HepG2 (cell line): ENCODE data around the gene CTSD. TPM values are rescaled to one million over a fixed set of nuclear protein-coding genes. Genes with fewer than 3 reads are reported as not detected.

Experiments used
- ATAC-seq: fragments of 200-7000 bp; cut with Tn5 transposase; 3 replicates; pipeline ENCODE4 v1.9.1; 2020; ENCODE audit warnings: mild to moderate bottlenecking, moderate library complexity
- BruUV-seq: library from RNA; stranded (reverse); fragments of 400-500 nt; replicated peaks from 2 replicates; lab custom pipeline; 2021; lab: Mats Ljungman, UMichigan
- CTCF ChIA-PET: fragments of 300-600 bp; formaldehyde crosslinking; extraction: SDS; loops from one replicate; lab custom pipeline; 2021; ENCODE audit warnings: low total read pairs, inconsistent platforms, low intra/inter-chr PET ratio; lab: Yijun Ruan, JAX
- POLR2A ChIA-PET: fragments of 350-600 bp; sonication (Branson Sonifier 250); formaldehyde crosslinking; loops from one replicate; lab custom pipeline; 2020; ENCODE audit warnings: antibody characterized with exemption, inconsistent platforms; lab: Yijun Ruan, JAX
- DNase-seq: peaks from one replicate; pipeline ENCODE4 v3.0.0-alpha.2; 2015; ENCODE audit warnings: low spot score
- FAIRE-seq: peaks from 3 replicates; lab custom pipeline; 2011; peaks lifted over from hg19 to GRCh38; lab: Jason Lieb, UNC
- H2AFZ ChIP-seq: one replicate; pipeline ENCODE4 v1.6.1; 2011; ENCODE audit warnings: low read length, inconsistent platforms
- H3K27ac ChIP-seq: fragments of 300-600 bp; 3 replicates; pipeline ENCODE4 v1.8.0; 2011; ENCODE audit warnings: mixed run types, mild to moderate bottlenecking, mixed read lengths, low read length, inconsistent platforms; ENCODE audit not compliant: insufficient read depth; ENCODE audit errors: extremely low read length
- H3K27me3 ChIP-seq, 2 experiments: fragments of 200-600 bp in 1 of 2; 2 replicates in 1 of 2; 3 replicates in 1 of 2; pipeline versions ENCODE4 v1.6.0 to v1.8.0; 2011; ENCODE audit warnings: low read length in 2 of 2, mild to moderate bottlenecking in 2 of 2, moderate library complexity in 2 of 2, inconsistent platforms in 1 of 2; ENCODE audit not compliant: insufficient read depth in 2 of 2, control insufficient read depth in 1 of 2
- H3K36me3 ChIP-seq, 2 experiments: fragments of 200-600 bp in 1 of 2; replicated peaks in 1 of 2; 2 replicates in 1 of 2; 3 replicates in 1 of 2; pipeline versions ENCODE4 v1.5.1 to v1.8.0; 2011; ENCODE audit warnings: low read length in 2 of 2, inconsistent platforms in 1 of 2; ENCODE audit not compliant: insufficient read depth in 2 of 2, control insufficient read depth in 1 of 2
- H3K4me1 ChIP-seq: 2 replicates; pipeline ENCODE4 v1.5.1; 2012; ENCODE audit warnings: low read length, inconsistent platforms; ENCODE audit not compliant: insufficient read depth
- H3K4me2 ChIP-seq: 2 replicates; pipeline ENCODE4 v1.6.0; 2011; ENCODE audit warnings: low read depth, low read length, inconsistent platforms
- H3K4me3 ChIP-seq, 3 experiments: fragments of 200-600 bp in 1 of 3; sonication (generic), shearing (Covaris generic) in 1 of 3; replicated peaks in 1 of 3; 2 replicates each; pipeline ENCODE4 v1.5.1; 2011 to 2016; ENCODE audit warnings: low read length in 3 of 3, inconsistent platforms in 2 of 3, low read depth in 2 of 3, mild to moderate bottlenecking in 2 of 3, control low read depth in 1 of 3, mixed read lengths in 1 of 3; ENCODE audit not compliant: insufficient read depth in 1 of 3
- H3K79me2 ChIP-seq: one replicate; pipeline ENCODE4 v1.6.1; 2011; ENCODE audit warnings: low read length, inconsistent platforms; ENCODE audit not compliant: insufficient read depth
- H3K9ac ChIP-seq: 2 replicates; pipeline ENCODE4 v1.6.0; 2011; ENCODE audit warnings: mild to moderate bottlenecking, low read depth, low read length, inconsistent platforms; ENCODE audit not compliant: insufficient read depth
- H3K9me3 ChIP-seq: 2 replicates; pipeline ENCODE4 v1.5.1; 2012; ENCODE audit warnings: mild to moderate bottlenecking, low read length
- H4K20me1 ChIP-seq: 2 replicates; pipeline ENCODE4 v1.6.0; 2011; ENCODE audit warnings: inconsistent platforms, mild to moderate bottlenecking, low read length, moderate library complexity; ENCODE audit not compliant: insufficient read depth
- HOXA9 ChIP-seq: sonication (generic); formaldehyde crosslinking; IDR thresholded peaks from 2 replicates; pipeline ENCODE4 v1.8.1; 2022; ENCODE audit warnings: missing genetic modification reagents, mild to moderate bottlenecking, moderate library complexity, borderline replicate concordance
- MAFK ChIP-seq, 2 experiments: IDR thresholded peaks in 1 of 2; conservative IDR thresholded peaks in 1 of 2; 2 replicates each; pipeline ENCODE4 v1.6.1; 2011; ENCODE audit warnings: improper control_type of control experiment in 2 of 2, low read length in 2 of 2
- NBN ChIP-seq: fragments of 450-650 bp; conservative IDR thresholded peaks from 2 replicates; pipeline ENCODE4 v1.6.1; 2017
- PAF1 ChIP-seq: IDR thresholded peaks from 2 replicates; pipeline ENCODE4 v1.6.1; 2016; ENCODE audit warnings: missing genetic modification reagents, missing compliant biosample characterization
- ZFP1 ChIP-seq: IDR thresholded peaks from 2 replicates; pipeline ENCODE4 v1.6.1; 2016
- WGBS: methylation state at CpG from one replicate; pipeline ENCODE4 v1.1.6; 2017; ENCODE audit warnings: low lambda C conversion rate; 5-methylcytosine and 5-hydroxymethylcytosine counted together
- in situ Hi-C: cut with HindIII; loops from 2 replicates; pipeline ENCODE4 v1.10.0; 2017; ENCODE audit warnings: low pct_unique_long_range_greater_than_20kb; ENCODE audit not compliant: extremely low pct_ligation_motif_present
- intact Hi-C: fragments of 100-400 bp; cut with micrococcal nuclease; formaldehyde crosslinking; loops from one replicate; pipeline ENCODE4 v1.10.0; 2022; ENCODE audit not compliant: unreplicated experiment
- polyA plus RNA-seq, 8 experiments: library from polyadenylated mRNA; depleted of rRNA in 3 of 8; stranded (reverse) in 7 of 8; unstranded in 1 of 8; fragments of >200 nt; fragmentation: Illumina TruSeq in 4 of 8; extraction: Trizol in 4 of 8; gene quantifications; 2 replicates each; pipeline versions ENCODE4 v1.2.1 to v1.2.3, GENCODE V29; 2011 to 2016; ENCODE audit warnings: low read depth in 4 of 8, missing spikeins in 1 of 8, mixed read lengths in 1 of 8; ENCODE audit not compliant: insufficient read depth in 1 of 8
- total RNA-seq, 5 experiments: library from RNA; depleted of rRNA; stranded (reverse); fragments of >200 nt; fragmentation: Illumina TruSeq; extraction: Trizol; gene quantifications; 2 replicates each; pipeline ENCODE4 v1.2.3, GENCODE V29; 2016; ENCODE audit warnings: low read depth in 1 of 5
- TF ChIP-seq, protein P1 (sequence below): fragments of 450-650 bp; IDR thresholded peaks from 2 replicates; pipeline ENCODE4 v1.6.1; 2016
- TF ChIP-seq, protein P2 (sequence below): IDR thresholded peaks from 2 replicates; pipeline ENCODE4 v1.6.1; 2016; ENCODE audit warnings: mild to moderate bottlenecking
- TF ChIP-seq, protein P3 (sequence below): sonication (generic); formaldehyde crosslinking; IDR thresholded peaks from 2 replicates; pipeline ENCODE4 v1.8.0; 2022; ENCODE audit warnings: mild to moderate bottlenecking, missing genetic modification reagents, moderate library complexity
- TF ChIP-seq, protein P4 (sequence below): sonication (generic); formaldehyde crosslinking; IDR thresholded peaks from 2 replicates; pipeline ENCODE4 v1.5.0; 2020; ENCODE audit warnings: mild to moderate bottlenecking, missing genetic modification reagents, borderline replicate concordance

CTSD gene
- total and polyA plus RNA-seq, 2 of the 13 experiments (the other 11 are each of a cell fraction or from before 2014, with no cell fraction given): 143 to 230 TPM

DNA sequence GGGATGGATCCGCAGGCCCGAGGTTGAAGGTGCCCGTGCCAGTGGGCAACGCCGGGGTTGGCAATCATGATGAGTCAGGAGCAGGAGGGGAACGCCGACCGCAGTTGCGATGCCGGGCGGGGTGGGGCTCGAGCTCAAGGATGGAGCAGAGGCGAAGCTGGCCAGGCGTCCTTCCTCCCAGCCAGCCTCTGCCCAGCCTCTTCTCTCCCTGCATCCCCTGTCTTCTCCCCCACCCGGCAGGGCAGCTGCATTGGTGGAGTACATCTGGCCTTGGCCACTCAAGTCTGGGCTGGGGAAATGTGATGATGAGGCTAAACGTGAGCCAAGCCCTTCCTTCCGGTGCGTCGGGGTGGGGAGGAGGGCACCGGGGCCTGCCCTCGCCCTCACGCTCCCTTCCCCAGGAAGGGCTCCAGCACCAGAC is 17.2 kb downstream of the CTSD start:
- ATAC-seq (no peak), DNase-seq (no peak), FAIRE-seq (no peak)
- BruUV-seq: no TSS peak
- no peaks in the 10 kb centered on the region for H3K36me3 ChIP-seq
- in situ Hi-C loops: no loop called here
- peaks cover 20% of the 10 kb centered on the region; the same call in 1 of the 2 replicates for H3K4me1 ChIP-seq
- no peak overlapping the region for H2AFZ ChIP-seq
- intact Hi-C loops: no loop called here
- no peak overlapping the region for H3K27ac ChIP-seq
- ChIA-PET POLR2A (no interaction called here), CTCF (no interaction called here)
- 0 out of 4 replicates have a peak, but pooled peaks have one; percentile 27 to 37 for TF ChIP-seq MAFK (conservative IDR thresholded peaks at IDR 0.05 in 1 of 2, IDR thresholded peaks at IDR 0.05 in 1 of 2; ENCODE audit: low read length in 2 of 2)
- TF ChIP-seq PAF1 (CRISPR knock-in tag): no peak
- TF ChIP-seq ZFP1 (CRISPR knock-in tag): no peak
- H3K79me2 ChIP-seq: no peaks in the 10 kb centered on the region
- H4K20me1 ChIP-seq: no peaks in the 10 kb centered on the region; the same call in 1 of the 2 replicates
- H3K9ac ChIP-seq: no peak overlapping the region
- H3K9me3 ChIP-seq: no peaks in the 10 kb centered on the region
- no peak overlapping the region for H3K4me3 ChIP-seq
- H3K4me2 ChIP-seq: no peak overlapping the region
- H3K27me3 ChIP-seq: peaks cover 3 to 11% of the 10 kb centered on the region in 2 experiments; a peak in 3 of 5 replicates
- 72% methylated on average over 13 of the region's 22 CpGs for WGBS

DNA sequence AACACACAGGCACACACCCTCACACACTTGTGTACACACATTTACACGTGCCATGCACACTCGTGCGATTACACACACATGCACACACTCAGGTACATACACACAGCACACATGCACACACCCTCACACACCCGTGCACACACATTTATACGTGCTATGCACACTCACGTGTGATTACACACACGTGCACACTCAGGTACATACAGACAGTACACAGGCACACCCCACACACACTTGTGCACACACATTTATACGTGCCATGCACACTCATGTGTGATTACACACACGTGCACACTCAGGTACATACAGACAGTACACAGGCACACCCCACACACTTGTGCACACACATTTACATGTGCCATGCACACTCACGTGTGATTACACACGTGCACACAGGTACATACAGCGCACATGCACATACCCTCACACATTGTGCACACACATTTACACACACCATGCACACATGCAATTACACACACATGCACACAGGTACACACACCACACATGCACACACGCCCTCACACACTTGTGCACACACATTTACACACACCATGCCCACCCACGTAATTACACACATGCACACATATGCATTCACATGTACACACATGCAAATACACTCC is 17.9 kb downstream of the CTSD start:
- Histone ChIP-seq H3K27ac (no peak overlapping the region), H3K9me3 (no peaks in the 10 kb centered on the region), H2AFZ (no peak overlapping the region), H3K9ac (no peak overlapping the region), H3K36me3 (no peaks in the 10 kb centered on the region), H3K27me3 (peaks cover 3 to 16% of the 10 kb centered on the region in 2 experiments; a peak in 3 of 5 replicates), H3K4me1 (peaks cover 13% of the 10 kb centered on the region; the same call in 1 of the 2 replicates), H3K79me2 (no peaks in the 10 kb centered on the region), H4K20me1 (no peaks in the 10 kb centered on the region), H3K4me3 (no peak overlapping the region), H3K4me2 (no peak overlapping the region)
- no peak for FAIRE-seq
- WGBS: 68% methylated on average over 14 of the region's 14 CpGs
- CTCF ChIA-PET: no interaction called here
- intact Hi-C loops: no loop called here
- no peak for DNase-seq
- in situ Hi-C loops: no loop called here
- BruUV-seq: no TSS peak
- POLR2A ChIA-PET: interaction anchor here (1.1 kb wide), 1 partner anchor 17 kb away, joined by 3 read pairs; no protein-coding TSS in a partner anchor
- ATAC-seq: no peak
- TF ChIP-seq, protein P1, sequence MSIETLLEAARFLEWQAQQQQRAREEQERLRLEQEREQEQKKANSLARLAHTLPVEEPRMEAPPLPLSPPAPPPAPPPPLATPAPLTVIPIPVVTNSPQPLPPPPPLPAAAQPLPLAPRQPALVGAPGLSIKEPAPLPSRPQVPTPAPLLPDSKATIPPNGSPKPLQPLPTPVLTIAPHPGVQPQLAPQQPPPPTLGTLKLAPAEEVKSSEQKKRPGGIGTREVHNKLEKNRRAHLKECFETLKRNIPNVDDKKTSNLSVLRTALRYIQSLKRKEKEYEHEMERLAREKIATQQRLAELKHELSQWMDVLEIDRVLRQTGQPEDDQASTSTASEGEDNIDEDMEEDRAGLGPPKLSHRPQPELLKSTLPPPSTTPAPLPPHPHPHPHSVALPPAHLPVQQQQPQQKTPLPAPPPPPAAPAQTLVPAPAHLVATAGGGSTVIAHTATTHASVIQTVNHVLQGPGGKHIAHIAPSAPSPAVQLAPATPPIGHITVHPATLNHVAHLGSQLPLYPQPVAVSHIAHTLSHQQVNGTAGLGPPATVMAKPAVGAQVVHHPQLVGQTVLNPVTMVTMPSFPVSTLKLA: peak; percentile 89
- TF ChIP-seq, protein P2, sequence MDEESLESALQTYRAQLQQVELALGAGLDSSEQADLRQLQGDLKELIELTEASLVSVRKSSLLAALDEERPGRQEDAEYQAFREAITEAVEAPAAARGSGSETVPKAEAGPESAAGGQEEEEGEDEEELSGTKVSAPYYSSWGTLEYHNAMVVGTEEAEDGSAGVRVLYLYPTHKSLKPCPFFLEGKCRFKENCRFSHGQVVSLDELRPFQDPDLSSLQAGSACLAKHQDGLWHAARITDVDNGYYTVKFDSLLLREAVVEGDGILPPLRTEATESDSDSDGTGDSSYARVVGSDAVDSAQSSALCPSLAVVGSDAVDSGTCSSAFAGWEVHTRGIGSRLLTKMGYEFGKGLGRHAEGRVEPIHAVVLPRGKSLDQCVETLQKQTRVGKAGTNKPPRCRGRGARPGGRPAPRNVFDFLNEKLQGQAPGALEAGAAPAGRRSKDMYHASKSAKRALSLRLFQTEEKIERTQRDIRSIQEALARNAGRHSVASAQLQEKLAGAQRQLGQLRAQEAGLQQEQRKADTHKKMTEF: no peak
- TF ChIP-seq, protein P3, sequence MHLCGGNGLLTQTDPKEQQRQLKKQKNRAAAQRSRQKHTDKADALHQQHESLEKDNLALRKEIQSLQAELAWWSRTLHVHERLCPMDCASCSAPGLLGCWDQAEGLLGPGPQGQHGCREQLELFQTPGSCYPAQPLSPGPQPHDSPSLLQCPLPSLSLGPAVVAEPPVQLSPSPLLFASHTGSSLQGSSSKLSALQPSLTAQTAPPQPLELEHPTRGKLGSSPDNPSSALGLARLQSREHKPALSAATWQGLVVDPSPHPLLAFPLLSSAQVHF (CRISPR knock-in tag): no peak
- TF ChIP-seq, protein P4, sequence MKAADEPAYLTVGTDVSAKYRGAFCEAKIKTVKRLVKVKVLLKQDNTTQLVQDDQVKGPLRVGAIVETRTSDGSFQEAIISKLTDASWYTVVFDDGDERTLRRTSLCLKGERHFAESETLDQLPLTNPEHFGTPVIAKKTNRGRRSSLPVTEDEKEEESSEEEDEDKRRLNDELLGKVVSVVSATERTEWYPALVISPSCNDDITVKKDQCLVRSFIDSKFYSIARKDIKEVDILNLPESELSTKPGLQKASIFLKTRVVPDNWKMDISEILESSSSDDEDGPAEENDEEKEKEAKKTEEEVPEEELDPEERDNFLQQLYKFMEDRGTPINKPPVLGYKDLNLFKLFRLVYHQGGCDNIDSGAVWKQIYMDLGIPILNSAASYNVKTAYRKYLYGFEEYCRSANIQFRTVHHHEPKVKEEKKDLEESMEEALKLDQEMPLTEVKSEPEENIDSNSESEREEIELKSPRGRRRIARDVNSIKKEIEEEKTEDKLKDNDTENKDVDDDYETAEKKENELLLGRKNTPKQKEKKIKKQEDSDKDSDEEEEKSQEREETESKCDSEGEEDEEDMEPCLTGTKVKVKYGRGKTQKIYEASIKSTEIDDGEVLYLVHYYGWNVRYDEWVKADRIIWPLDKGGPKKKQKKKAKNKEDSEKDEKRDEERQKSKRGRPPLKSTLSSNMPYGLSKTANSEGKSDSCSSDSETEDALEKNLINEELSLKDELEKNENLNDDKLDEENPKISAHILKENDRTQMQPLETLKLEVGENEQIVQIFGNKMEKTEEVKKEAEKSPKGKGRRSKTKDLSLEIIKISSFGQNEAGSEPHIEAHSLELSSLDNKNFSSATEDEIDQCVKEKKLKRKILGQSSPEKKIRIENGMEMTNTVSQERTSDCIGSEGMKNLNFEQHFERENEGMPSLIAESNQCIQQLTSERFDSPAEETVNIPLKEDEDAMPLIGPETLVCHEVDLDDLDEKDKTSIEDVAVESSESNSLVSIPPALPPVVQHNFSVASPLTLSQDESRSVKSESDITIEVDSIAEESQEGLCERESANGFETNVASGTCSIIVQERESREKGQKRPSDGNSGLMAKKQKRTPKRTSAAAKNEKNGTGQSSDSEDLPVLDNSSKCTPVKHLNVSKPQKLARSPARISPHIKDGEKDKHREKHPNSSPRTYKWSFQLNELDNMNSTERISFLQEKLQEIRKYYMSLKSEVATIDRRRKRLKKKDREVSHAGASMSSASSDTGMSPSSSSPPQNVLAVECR: peak; percentile 5; the same call in 1 of the 2 replicates
- TF ChIP-seq HOXA9 (CRISPR knock-in tag) (0 out of 2 replicates have a peak, but pooled peaks have one; percentile 33), NBN (0 out of 2 replicates have a peak, but pooled peaks have one; percentile 6)
